ENCODE measurements around the gene TMEM43. TPM values are rescaled to one million over a fixed set of nuclear protein-coding genes. Genes with fewer than 3 reads are reported as not detected.

Gene TMEM43
- total and polyA plus RNA-seq, 9 donors: 72.0 to 104 (median 87.3) TPM

- TF ChIP-seq POLR2A (IDR thresholded peaks at IDR 0.05): no peak
- H3K4me3 ChIP-seq: no peak overlapping the region
- H3K9me3 ChIP-seq: no peaks in the 10 kb centered on the region
- peaks cover 8% of the 10 kb centered on the region for H3K4me1 ChIP-seq (ENCODE audit: insufficient read depth)
- DNase-seq: no peak
- H3K27ac ChIP-seq: no peak overlapping the region
- WGBS, 3 donors: 67 to 77% (median 75%) methylated on average over 5 of the region's 5 CpGs
- no peaks in the 10 kb centered on the region for H3K36me3 ChIP-seq
- intact Hi-C loops (cut with DNase I): no loop called here
- H3K27me3 ChIP-seq: no peaks in the 10 kb centered on the region
Observed at GRCh38 chr3:14147066-14147435, 22.2 kb downstream of the TMEM43 start.

GRCh38 chr3:14147617-14148016 lies 22.8 kb downstream of the TMEM43 start:
- H3K4me1 ChIP-seq (ENCODE audit: insufficient read depth): peaks cover 8% of the 10 kb centered on the region
- H3K4me3 ChIP-seq: no peak overlapping the region
- no peaks in the 10 kb centered on the region for H3K36me3 ChIP-seq
- WGBS, 3 donors: 83 to 87% (median 86%) methylated on average over 12 of the region's 12 CpGs
- no peaks in the 10 kb centered on the region for H3K9me3 ChIP-seq
- intact Hi-C loops (cut with DNase I): no loop called here
- DNase-seq: peak in 1 of 5 donors; percentile 15
- H3K27ac ChIP-seq: no peak overlapping the region
- H3K27me3 ChIP-seq: no peaks in the 10 kb centered on the region
- no peak for TF ChIP-seq EP300 (IDR thresholded peaks at IDR 0.05)
- TF ChIP-seq POLR2A (IDR thresholded peaks at IDR 0.05): no peak
- no peak for TF ChIP-seq CTCF (IDR thresholded peaks at IDR 0.05)

- Histone ChIP-seq H3K4me3 (no peak overlapping the region), H3K27me3 (no peaks in the 10 kb centered on the region), H3K9me3 (no peaks in the 10 kb centered on the region), H3K4me1 (ENCODE audit: insufficient read depth) (peaks cover 7% of the 10 kb centered on the region), H3K27ac (no peak overlapping the region), H3K36me3 (no peaks in the 10 kb centered on the region)
- TF ChIP-seq POLR2A (IDR thresholded peaks at IDR 0.05) (no peak), EP300 (IDR thresholded peaks at IDR 0.05) (no peak), CTCF (IDR thresholded peaks at IDR 0.05) (no peak)
- DNase-seq: peak in 2 of 5 donors; percentile 33 to 37
- intact Hi-C loops (cut with DNase I): no loop called here
- 76 to 83% (median 81%) methylated on average over 27 to 28 of the region's 28 CpGs for WGBS, 3 donors
Observed at GRCh38 chr3:14148041-14148985, 23.5 kb downstream of the TMEM43 start.

GRCh38 chr3:14150078-14150477 lies 25.2 kb downstream of the TMEM43 start:
- H3K27ac ChIP-seq: no peak overlapping the region

More at GRCh38 chr3:14150078-14150477, 25.2 kb downstream of the TMEM43 start:
- H3K4me1 ChIP-seq (ENCODE audit: insufficient read depth): no peaks in the 10 kb centered on the region
- no peaks in the 10 kb centered on the region for H3K9me3 ChIP-seq
- no peak for DNase-seq
- no peaks in the 10 kb centered on the region for H3K36me3 ChIP-seq
- intact Hi-C loops (cut with DNase I): no loop called here
- 96 to 99% (median 96%) methylated on average over 9 of the region's 9 CpGs for WGBS, 3 donors
- no peak overlapping the region for H3K4me3 ChIP-seq
- no peaks in the 10 kb centered on the region for H3K27me3 ChIP-seq
- TF ChIP-seq EP300 (IDR thresholded peaks at IDR 0.05): no peak
- TF ChIP-seq CTCF (IDR thresholded peaks at IDR 0.05): no peak
- no peak for TF ChIP-seq POLR2A (IDR thresholded peaks at IDR 0.05)
